GM21423 (cell line): ENCODE results near the gene UNC45A.
"Not testable (repeated sequence)": the region's sequence is repeated elsewhere in the genome, so short reads cannot be mapped to it uniquely, and the experiment has no call there.

Experiments
- ATAC-seq: cut with Tn5 transposase; IDR thresholded peaks from one replicate; pipeline ENCODE4 v1.9.1; 2021; ENCODE audit warnings: mild to moderate bottlenecking, moderate library complexity; ENCODE audit not compliant: unreplicated experiment

The UNC45A gene

GRCh38 chr15:90902840-90903732 lies 32.0 kb upstream of the UNC45A start, which contains the start of gene MAN2A2:
MAN2A2 (plus strand) TSS chr15:90903302; CDS start chr15:90904208, 906 bp downstream.
- ATAC-seq: peak; percentile 48

- no peak for ATAC-seq
These were observed 31.1 kb upstream of the UNC45A start for GRCh38 chr15:90903733-90904536.

GRCh38 chr15:90904746-90905145 lies 30.3 kb upstream of the UNC45A start:
- ATAC-seq: no peak

- no peak for ATAC-seq
These were observed 29.5 kb upstream of the UNC45A start for GRCh38 chr15:90905306-90906180.

GRCh38 chr15:90906181-90906849 lies 28.8 kb upstream of the UNC45A start:
- ATAC-seq: no peak

- ATAC-seq: no peak
These were observed 27.9 kb upstream of the UNC45A start for GRCh38 chr15:90907051-90907660.

- no peak for ATAC-seq
These were observed 27.1 kb upstream of the UNC45A start for GRCh38 chr15:90907838-90908507.

GRCh38 chr15:90909449-90909848 lies 25.6 kb upstream of the UNC45A start:
- not testable (repeated sequence) for ATAC-seq

- no peak for ATAC-seq
These were observed 25.1 kb upstream of the UNC45A start for GRCh38 chr15:90909976-90910375.

- ATAC-seq: no peak
These were observed 24.4 kb upstream of the UNC45A start for GRCh38 chr15:90910441-90911301.

GRCh38 chr15:90911302-90911623 lies 23.8 kb upstream of the UNC45A start:
- no peak for ATAC-seq

- ATAC-seq: no peak
These were observed 22.9 kb upstream of the UNC45A start for GRCh38 chr15:90911906-90912769.

GRCh38 chr15:90912770-90913075 lies 22.4 kb upstream of the UNC45A start:
- no peak for ATAC-seq

GRCh38 chr15:90913398-90913944 lies 21.6 kb upstream of the UNC45A start:
- no peak for ATAC-seq

GRCh38 chr15:90914305-90915080 lies 20.6 kb upstream of the UNC45A start:
- no peak for ATAC-seq

GRCh38 chr15:90915216-90915807 lies 19.8 kb upstream of the UNC45A start:
- ATAC-seq: no peak
